ENCODE results near the gene GSPT1.

DNA sequence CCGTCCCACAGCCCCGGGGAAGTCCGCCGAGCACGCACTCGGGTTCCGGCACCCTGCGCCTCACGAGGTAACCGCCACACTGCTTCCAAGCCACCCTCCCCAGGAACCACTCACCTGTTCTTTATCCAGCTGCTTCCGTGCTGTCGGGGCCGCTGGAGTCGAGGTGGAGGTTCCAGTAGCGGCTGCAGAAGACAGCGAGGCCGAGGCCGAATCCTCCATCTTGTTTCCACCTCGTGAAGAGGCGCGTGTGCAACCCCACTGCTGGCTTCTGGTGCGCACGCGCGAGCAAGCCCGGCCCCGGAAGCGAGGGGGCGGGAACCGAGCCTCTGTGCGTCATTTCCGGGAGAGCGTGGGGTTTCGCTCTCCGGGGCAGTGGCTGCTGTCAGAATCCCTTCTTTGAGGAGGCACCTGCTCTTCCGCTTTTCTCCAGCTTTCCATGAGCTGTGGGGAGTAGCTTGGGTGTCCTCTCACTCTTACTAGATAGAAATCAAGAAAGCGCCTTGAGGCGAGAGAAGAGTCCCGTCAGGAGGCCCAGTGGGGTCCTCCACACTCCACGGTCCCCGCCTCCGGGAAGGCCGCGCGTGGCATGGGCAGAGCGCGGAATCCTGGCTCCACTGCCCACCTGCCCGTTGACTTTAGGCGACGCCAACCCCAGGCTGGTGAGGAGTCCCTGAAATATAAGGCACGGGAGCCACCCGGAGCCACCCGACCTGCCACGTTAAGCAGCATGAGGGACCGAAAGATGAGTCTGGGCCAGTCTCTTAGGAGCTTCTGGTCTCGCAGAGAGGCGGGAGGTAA, 64.3 kb downstream of the GSPT1 start, which contains the start of gene RSL1D1:
- no peak for TF ChIP-seq GLIS3 (CRISPR knock-in tag; IDR thresholded peaks at IDR 0.05)
- no peak for TF ChIP-seq ZNF8 (CRISPR knock-in tag; IDR thresholded peaks at IDR 0.05)
- TF ChIP-seq, protein P1, sequence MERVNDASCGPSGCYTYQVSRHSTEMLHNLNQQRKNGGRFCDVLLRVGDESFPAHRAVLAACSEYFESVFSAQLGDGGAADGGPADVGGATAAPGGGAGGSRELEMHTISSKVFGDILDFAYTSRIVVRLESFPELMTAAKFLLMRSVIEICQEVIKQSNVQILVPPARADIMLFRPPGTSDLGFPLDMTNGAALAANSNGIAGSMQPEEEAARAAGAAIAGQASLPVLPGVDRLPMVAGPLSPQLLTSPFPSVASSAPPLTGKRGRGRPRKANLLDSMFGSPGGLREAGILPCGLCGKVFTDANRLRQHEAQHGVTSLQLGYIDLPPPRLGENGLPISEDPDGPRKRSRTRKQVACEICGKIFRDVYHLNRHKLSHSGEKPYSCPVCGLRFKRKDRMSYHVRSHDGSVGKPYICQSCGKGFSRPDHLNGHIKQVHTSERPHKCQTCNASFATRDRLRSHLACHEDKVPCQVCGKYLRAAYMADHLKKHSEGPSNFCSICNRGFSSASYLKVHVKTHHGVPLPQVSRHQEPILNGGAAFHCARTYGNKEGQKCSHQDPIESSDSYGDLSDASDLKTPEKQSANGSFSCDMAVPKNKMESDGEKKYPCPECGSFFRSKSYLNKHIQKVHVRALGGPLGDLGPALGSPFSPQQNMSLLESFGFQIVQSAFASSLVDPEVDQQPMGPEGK (CRISPR knock-in tag; IDR thresholded peaks at IDR 0.05; ENCODE audit: borderline replicate concordance), result no peak
